T-helper 1 cell treated with Interleukin-12 subunit alpha and Interleukin-12 subunit beta and Interleukin-4 antibody, amounts not matched to agents 30 μg/mL and 1 μg/mL, for 36 hours (primary cell): Measurements from ENCODE around the gene NDUFV3.
A peak's percentile ranks its signal among the peaks of the same experiment; 100 is the strongest.
"Not testable (repeated sequence)": the region's sequence is repeated elsewhere in the genome, so short reads cannot be mapped to it uniquely, and the experiment has no call there.

Experiments used
- H3K27ac Mint-ChIP-seq: one replicate; pipeline ENCODE4 v1.8.0; 2021; ENCODE audit warnings: mild to moderate bottlenecking, mixed read lengths
- H3K27me3 Mint-ChIP-seq: one replicate; pipeline ENCODE4 v1.8.0; 2021; ENCODE audit warnings: low read depth, mixed read lengths
- H3K36me3 Mint-ChIP-seq: one replicate; pipeline ENCODE4 v1.8.0; 2021; ENCODE audit warnings: low read depth, mixed read lengths
- H3K4me1 Mint-ChIP-seq: one replicate; pipeline ENCODE4 v1.8.0; 2021; ENCODE audit warnings: low read depth, mixed read lengths
- H3K4me3 Mint-ChIP-seq: one replicate; pipeline ENCODE4 v1.8.0; 2021; ENCODE audit warnings: mild to moderate bottlenecking, moderate library complexity, mixed read lengths
- H3K9me3 Mint-ChIP-seq: one replicate; pipeline ENCODE4 v1.8.0; 2021; ENCODE audit warnings: mixed read lengths

The NDUFV3 gene

DNA sequence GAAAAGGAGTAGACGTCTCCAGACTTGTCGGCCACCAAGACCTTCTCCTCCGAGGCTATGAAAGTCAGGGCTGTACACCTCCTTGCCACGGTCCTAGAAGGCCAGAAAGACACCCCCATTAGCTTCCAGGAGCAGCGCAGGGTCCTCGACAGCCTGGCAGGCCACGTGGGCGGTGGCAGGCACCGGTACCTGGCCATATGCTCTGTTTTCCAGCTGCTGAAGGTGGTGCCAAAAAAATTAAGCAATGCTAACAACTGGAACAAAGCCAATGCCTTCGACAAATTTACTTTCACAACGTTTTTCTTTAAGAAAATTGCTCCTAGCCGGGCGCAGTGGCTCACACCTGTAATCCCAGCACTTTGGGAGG, 29.6 kb upstream of the NDUFV3 start:
- H3K4me1 Mint-ChIP-seq: peaks cover 12% of the 10 kb centered on the region
- no peak overlapping the region for H3K27ac Mint-ChIP-seq
- no peaks in the 10 kb centered on the region for H3K9me3 Mint-ChIP-seq
- H3K4me3 Mint-ChIP-seq: no peak overlapping the region
- H3K27me3 Mint-ChIP-seq: no peaks in the 10 kb centered on the region
- peaks cover 26% of the 10 kb centered on the region for H3K36me3 Mint-ChIP-seq

GRCh38 chr21:42864286-42864685, 28.8 kb upstream of the NDUFV3 start:
- Mint-ChIP-seq H3K9me3 (no peaks in the 10 kb centered on the region), H3K4me1 (peaks cover 12% of the 10 kb centered on the region), H3K27ac (no peak overlapping the region), H3K4me3 (no peak overlapping the region), H3K27me3 (no peaks in the 10 kb centered on the region), H3K36me3 (peaks cover 21% of the 10 kb centered on the region)

DNA sequence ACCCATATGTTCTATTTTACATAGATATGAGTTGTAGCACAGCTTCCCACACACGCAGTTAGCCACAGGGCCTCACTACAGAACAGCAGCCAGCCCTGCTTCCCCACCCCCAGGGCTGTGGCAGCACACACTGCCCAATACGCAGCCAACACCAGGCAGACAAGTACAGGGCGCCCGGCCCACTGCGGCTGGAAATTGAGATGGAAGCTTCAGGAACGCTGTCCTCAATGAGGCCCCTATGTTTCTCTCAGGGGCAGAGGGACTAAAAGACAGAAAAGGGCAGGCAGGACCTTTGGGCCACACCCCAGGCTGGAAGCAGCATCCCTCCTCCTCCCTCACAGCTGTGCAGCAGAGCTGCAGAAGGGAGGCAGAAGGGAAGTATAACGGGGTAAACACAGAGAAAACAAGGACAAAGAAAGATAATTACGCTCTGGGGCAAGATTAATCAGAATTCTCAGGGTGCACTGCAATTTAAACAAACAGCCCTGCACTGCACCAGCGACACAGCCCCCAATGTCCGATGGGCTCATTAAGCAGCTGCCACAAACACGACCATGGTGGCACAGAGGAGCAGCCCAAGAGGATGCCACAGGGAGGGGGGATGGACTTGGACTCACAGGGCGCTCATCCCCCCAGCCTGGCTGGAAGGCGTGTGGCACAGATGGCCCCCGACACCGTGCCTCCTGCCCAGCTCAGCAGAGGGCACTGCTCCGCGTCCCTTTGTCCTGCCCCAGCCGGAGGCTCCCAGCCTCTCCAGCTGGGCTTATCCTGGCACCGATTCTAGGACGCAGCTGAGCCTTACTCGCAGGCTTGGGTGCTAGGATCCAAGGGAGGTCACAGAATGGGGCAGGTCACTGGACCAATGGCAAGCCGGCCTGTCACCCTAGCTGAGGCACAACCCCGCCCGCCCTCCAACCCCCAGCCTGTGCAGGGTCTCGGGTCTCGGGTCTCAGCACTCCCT, 28.0 kb upstream of the NDUFV3 start:
- Mint-ChIP-seq H3K27me3 (no peaks in the 10 kb centered on the region), H3K27ac (no peak overlapping the region), H3K9me3 (no peaks in the 10 kb centered on the region), H3K4me1 (peaks cover 12% of the 10 kb centered on the region), H3K4me3 (no peak overlapping the region), H3K36me3 (peaks cover 25% of the 10 kb centered on the region)

DNA sequence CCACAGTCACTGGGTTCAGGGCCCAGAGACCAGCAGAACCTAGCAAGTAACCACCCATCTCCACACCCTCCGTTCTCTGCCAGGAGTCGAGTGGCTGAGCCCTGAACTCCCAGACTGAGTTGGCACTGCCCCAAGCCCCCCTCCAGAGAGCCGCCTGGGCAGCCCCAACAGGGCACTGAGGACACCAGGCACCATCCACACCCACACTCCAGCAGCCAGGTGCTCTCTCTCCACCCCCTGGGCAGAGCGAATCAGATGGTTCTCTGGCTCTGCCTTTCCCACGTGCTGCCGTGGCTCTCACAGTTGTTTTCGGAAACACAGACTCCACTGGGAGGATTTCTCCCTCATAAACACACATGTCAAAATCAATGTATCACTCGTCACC, 27.3 kb upstream of the NDUFV3 start:
- Mint-ChIP-seq H3K27ac (peak overlapping the region; percentile 36), H3K4me1 (peaks cover 12% of the 10 kb centered on the region), H3K27me3 (no peaks in the 10 kb centered on the region), H3K4me3 (no peak overlapping the region), H3K9me3 (no peaks in the 10 kb centered on the region), H3K36me3 (peaks cover 23% of the 10 kb centered on the region)

DNA sequence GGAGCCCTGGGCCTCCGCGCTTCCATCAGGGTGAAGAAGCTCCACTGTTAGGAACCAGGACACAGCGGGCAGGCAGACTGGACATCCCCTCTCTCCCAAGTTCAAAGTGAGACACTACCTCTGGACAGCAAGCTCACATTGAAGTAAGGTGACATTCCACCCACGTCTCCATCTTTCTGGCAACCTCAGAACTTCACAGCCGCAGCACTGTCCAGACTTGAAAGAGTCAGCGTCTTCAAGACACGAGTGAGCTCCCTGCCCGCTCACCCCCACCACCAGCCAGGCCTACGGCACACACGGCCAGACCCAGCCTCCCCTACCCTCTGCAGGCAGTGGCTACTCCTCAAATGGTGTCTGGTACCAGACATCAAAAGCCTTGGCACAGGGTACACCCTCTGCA, 24.9 kb upstream of the NDUFV3 start:
- Mint-ChIP-seq H3K4me1 (peaks cover 4% of the 10 kb centered on the region), H3K4me3 (no peak overlapping the region), H3K27me3 (no peaks in the 10 kb centered on the region), H3K9me3 (no peaks in the 10 kb centered on the region), H3K36me3 (peaks cover 27% of the 10 kb centered on the region), H3K27ac (no peak overlapping the region)

DNA sequence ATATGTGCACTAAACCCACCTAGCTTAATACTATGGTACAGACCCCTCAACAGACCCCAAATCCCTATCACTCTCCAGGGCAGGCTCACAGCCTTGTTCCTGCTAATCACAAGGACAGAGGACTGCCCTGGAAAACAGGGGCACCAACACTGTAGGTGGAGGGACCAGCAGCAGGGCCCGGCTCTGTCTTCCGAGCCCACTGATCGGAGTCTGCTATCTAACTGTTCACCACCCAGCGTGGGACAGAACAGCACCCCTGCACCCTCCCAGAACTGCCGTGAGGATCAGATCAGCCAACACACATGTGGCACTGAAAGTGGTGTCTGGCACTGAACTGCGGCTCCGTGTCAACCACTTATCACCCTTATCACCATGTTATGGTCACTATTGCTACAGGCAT, 20.0 kb upstream of the NDUFV3 start:
- Mint-ChIP-seq H3K4me3 (no peak overlapping the region), H3K27ac (no peak overlapping the region), H3K36me3 (peaks cover 27% of the 10 kb centered on the region), H3K27me3 (no peaks in the 10 kb centered on the region), H3K4me1 (peaks cover 4% of the 10 kb centered on the region), H3K9me3 (no peaks in the 10 kb centered on the region)

GRCh38 chr21:42875811-42876210, 17.3 kb upstream of the NDUFV3 start:
- H3K27ac Mint-ChIP-seq, H3K4me3 Mint-ChIP-seq, H3K9me3 Mint-ChIP-seq, H3K27me3 Mint-ChIP-seq: not testable (repeated sequence)
- Mint-ChIP-seq H3K4me1 (peaks cover 22% of the 10 kb centered on the region), H3K36me3 (peaks cover 33% of the 10 kb centered on the region)

- H3K36me3 Mint-ChIP-seq: peaks cover 20% of the 10 kb centered on the region
- peaks cover 22% of the 10 kb centered on the region for H3K4me1 Mint-ChIP-seq
- H3K9me3 Mint-ChIP-seq: no peaks in the 10 kb centered on the region
- peak overlapping the region; percentile 89 for H3K4me3 Mint-ChIP-seq
- H3K27me3 Mint-ChIP-seq: no peaks in the 10 kb centered on the region
- H3K27ac Mint-ChIP-seq: peak overlapping the region; percentile 97
Measured at GRCh38 chr21:42878678-42878992, 14.5 kb upstream of the NDUFV3 start.

GRCh38 chr21:42878993-42879787, 13.9 kb upstream of the NDUFV3 start, which contains the start of gene WDR4:
TSS of gene WDR4 (minus strand) at chr21:42879539. CDS start at chr21:42879495, 44 bp downstream.
- peak within 1 kb of the TSS; percentile 89 for H3K4me3 Mint-ChIP-seq
- no peaks in the 10 kb centered on the region for H3K9me3 Mint-ChIP-seq
- H3K27ac Mint-ChIP-seq: peak within 1 kb of the TSS; percentile 97
- H3K27me3 Mint-ChIP-seq: no peaks in the 10 kb centered on the region
- peaks cover 17% of the 10 kb centered on the region for H3K36me3 Mint-ChIP-seq
- H3K4me1 Mint-ChIP-seq: peaks cover 22% of the 10 kb centered on the region

GRCh38 chr21:42880352-42880751, 12.8 kb upstream of the NDUFV3 start:
- H3K27me3 Mint-ChIP-seq: no peaks in the 10 kb centered on the region
- peak overlapping the region; percentile 89 for H3K4me3 Mint-ChIP-seq
- peaks cover 22% of the 10 kb centered on the region for H3K4me1 Mint-ChIP-seq
- H3K36me3 Mint-ChIP-seq: peaks cover 12% of the 10 kb centered on the region
- no peaks in the 10 kb centered on the region for H3K9me3 Mint-ChIP-seq
- H3K27ac Mint-ChIP-seq: peak overlapping the region; percentile 97

- peaks cover 6% of the 10 kb centered on the region for H3K36me3 Mint-ChIP-seq
- H3K4me1 Mint-ChIP-seq: peaks cover 11% of the 10 kb centered on the region
- H3K27ac Mint-ChIP-seq: no peak overlapping the region
- H3K9me3 Mint-ChIP-seq: no peaks in the 10 kb centered on the region
- no peak overlapping the region for H3K4me3 Mint-ChIP-seq
- H3K27me3 Mint-ChIP-seq: no peaks in the 10 kb centered on the region
Measured at GRCh38 chr21:42883921-42884320, 9.2 kb upstream of the NDUFV3 start.

DNA sequence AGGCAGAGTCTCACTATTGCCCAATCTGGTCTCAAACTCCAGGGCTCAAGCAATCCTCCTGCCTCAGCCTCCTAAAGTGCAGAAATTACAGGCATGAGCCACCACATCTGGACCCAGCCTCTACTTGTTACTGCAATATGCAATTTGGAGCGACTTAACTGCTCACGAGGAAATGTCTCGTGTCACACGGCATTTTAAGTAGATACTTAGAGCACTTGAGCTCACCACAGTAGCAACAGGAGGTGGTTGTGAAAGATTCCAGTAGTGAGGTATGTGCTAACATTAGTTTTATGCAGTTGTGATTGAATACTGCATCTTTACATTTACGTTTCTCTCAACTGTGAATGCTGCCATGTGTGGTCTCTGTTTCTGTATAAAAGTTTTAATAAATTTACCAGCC, 5.8 kb upstream of the NDUFV3 start:
- Mint-ChIP-seq H3K4me1 (peaks cover 4% of the 10 kb centered on the region), H3K27me3 (no peaks in the 10 kb centered on the region), H3K4me3 (no peak overlapping the region), H3K9me3 (no peaks in the 10 kb centered on the region), H3K27ac (no peak overlapping the region), H3K36me3 (no peaks in the 10 kb centered on the region)

- Mint-ChIP-seq H3K27ac (peak overlapping the region; percentile 93), H3K27me3 (no peaks in the 10 kb centered on the region), H3K36me3 (peaks cover 7% of the 10 kb centered on the region), H3K4me1 (peaks cover 11% of the 10 kb centered on the region), H3K4me3 (peak overlapping the region; percentile 85), H3K9me3 (no peaks in the 10 kb centered on the region)
Measured at GRCh38 chr21:42892582-42892930, 553 bp upstream of the NDUFV3 start.

- H3K4me3 Mint-ChIP-seq: no peak overlapping the region
- H3K27ac Mint-ChIP-seq: no peak overlapping the region
- no peaks in the 10 kb centered on the region for H3K9me3 Mint-ChIP-seq
- peaks cover 23% of the 10 kb centered on the region for H3K36me3 Mint-ChIP-seq
- H3K27me3 Mint-ChIP-seq: no peaks in the 10 kb centered on the region
- peaks cover 3% of the 10 kb centered on the region for H3K4me1 Mint-ChIP-seq
Measured at GRCh38 chr21:42900446-42900845, 7.3 kb downstream of the NDUFV3 start.

GRCh38 chr21:42903817-42904216, 10.7 kb downstream of the NDUFV3 start:
- no peak overlapping the region for H3K27ac Mint-ChIP-seq
- no peak overlapping the region for H3K4me3 Mint-ChIP-seq
- peaks cover 20% of the 10 kb centered on the region for H3K36me3 Mint-ChIP-seq
- no peaks in the 10 kb centered on the region for H3K9me3 Mint-ChIP-seq
- no peaks in the 10 kb centered on the region for H3K4me1 Mint-ChIP-seq
- no peaks in the 10 kb centered on the region for H3K27me3 Mint-ChIP-seq
